GM23248 (cell line): ENCODE data around the gene TRIP12.

Source experiments
- EZH2 ChIP-seq: fragments of 200-600 bp; sonication (generic); IDR thresholded peaks from 2 replicates; pipeline ENCODE4 v1.6.1; 2018; ENCODE audit warnings: antibody characterized with exemption, mild to moderate bottlenecking; ENCODE audit not compliant: insufficient read depth, poor library complexity, severe bottlenecking
- EZH2phosphoT487 ChIP-seq: fragments of 200-600 bp; sonication (generic); IDR thresholded peaks from 2 replicates; pipeline ENCODE4 v1.6.1; 2018; ENCODE audit warnings: antibody characterized with exemption, moderate library complexity, mild to moderate bottlenecking, low read depth; ENCODE audit not compliant: insufficient read depth

DNA sequence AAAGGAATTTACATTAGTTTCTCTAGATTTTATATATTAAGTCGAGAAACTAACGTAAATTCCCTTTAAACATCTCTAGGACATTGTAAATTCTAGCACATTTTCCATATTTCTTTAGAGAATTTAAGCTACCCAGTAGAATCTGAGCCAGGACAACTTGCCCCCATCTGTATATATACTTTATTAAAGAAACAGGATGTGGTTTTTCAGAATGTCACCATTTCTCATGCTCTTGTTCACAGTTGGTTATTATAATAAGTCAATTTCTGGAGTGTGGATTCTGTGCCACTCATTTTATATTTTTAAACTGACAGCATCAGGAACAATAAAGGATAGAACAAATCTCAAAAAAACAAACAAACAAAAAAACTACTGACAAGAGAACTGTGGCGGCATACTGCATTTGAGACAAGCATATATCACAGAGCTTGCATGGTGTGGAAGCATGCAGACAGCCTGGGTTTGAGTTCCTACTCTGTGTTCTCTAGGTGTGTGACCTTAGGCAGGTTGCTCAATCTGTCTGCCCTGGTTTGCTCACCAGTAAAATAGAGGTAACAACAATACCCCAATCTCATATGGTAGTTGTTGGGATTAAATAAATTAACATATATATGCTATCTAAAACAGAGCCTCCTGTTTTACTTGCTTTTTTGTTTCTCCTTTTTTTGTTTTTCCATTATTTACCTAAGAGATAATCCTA lies 146.0 kb downstream of the TRIP12 start:
- no peak for TF ChIP-seq EZH2
- no peak for TF ChIP-seq EZH2phosphoT487
